Karpas-422 (cell line): Measurements from ENCODE around the gene GBP3. TPM values are rescaled to one million over a fixed set of nuclear protein-coding genes. Genes with fewer than 3 reads are reported as not detected.
"Not testable (repeated sequence)": the region's sequence is repeated elsewhere in the genome, so short reads cannot be mapped to it uniquely, and the experiment has no call there.

Experiments
- DNase-seq: peaks from one replicate; pipeline ENCODE4 v3.0.0-alpha.2; 2015
- H2AFZ ChIP-seq: fragments of 200-600 bp; sonication (generic); 2 replicates; pipeline ENCODE4 v1.6.1; 2014; ENCODE audit warnings: antibody characterized with exemption, low read length, mixed read lengths
- H3K27ac ChIP-seq: fragments of 200-600 bp; sonication (generic); 2 replicates; pipeline ENCODE4 v1.5.1; 2014; ENCODE audit warnings: mild to moderate bottlenecking, low read length, moderate library complexity
- H3K27me3 ChIP-seq: fragments of 200-600 bp; sonication (generic); 2 replicates; pipeline ENCODE4 v1.6.1; 2014; ENCODE audit warnings: low read length, mixed read lengths
- H3K36me3 ChIP-seq: fragments of 200-600 bp; sonication (generic); 2 replicates; pipeline ENCODE4 v1.6.1; 2014; ENCODE audit warnings: low read length, mixed read lengths; ENCODE audit not compliant: insufficient read depth
- H3K4me1 ChIP-seq: fragments of 200-600 bp; sonication (generic); 2 replicates; pipeline ENCODE4 v1.6.1; 2014; ENCODE audit warnings: mild to moderate bottlenecking, low read length, mixed read lengths
- H3K4me2 ChIP-seq: fragments of 200-600 bp; sonication (generic); 2 replicates; pipeline ENCODE4 v1.6.1; 2014; ENCODE audit warnings: low read length, low read depth, mild to moderate bottlenecking; ENCODE audit not compliant: poor library complexity, severe bottlenecking
- H3K4me3 ChIP-seq: fragments of 200-600 bp; sonication (generic); 2 replicates; pipeline ENCODE4 v1.5.1; 2014; ENCODE audit warnings: mild to moderate bottlenecking, antibody characterized with exemption, low read length, mixed read lengths
- H3K79me2 ChIP-seq: fragments of 200-600 bp; sonication (generic); 2 replicates; pipeline ENCODE4 v1.6.1; 2014; ENCODE audit warnings: mild to moderate bottlenecking, low read length, mixed read lengths
- H3K9ac ChIP-seq: fragments of 200-600 bp; sonication (generic); 2 replicates; pipeline ENCODE4 v1.6.0; 2014; ENCODE audit warnings: low read length
- H3K9me2 ChIP-seq: fragments of 200-600 bp; sonication (generic), shearing (Covaris generic); replicated peaks from 2 replicates; pipeline ENCODE4 v1.6.0; 2014; ENCODE audit warnings: mild to moderate bottlenecking, low read length, moderate library complexity; ENCODE audit not compliant: insufficient read depth
- H3K9me3 ChIP-seq: fragments of 300-700, 200-600 bp; sonication (generic); 2 replicates; pipeline ENCODE4 v1.6.1; 2014; ENCODE audit warnings: low read length, mixed read lengths
- H4K20me1 ChIP-seq: fragments of 200-600 bp; sonication (generic); 2 replicates; pipeline ENCODE4 v1.6.1; 2014; ENCODE audit warnings: mild to moderate bottlenecking, antibody characterized with exemption, low read length, low read depth; ENCODE audit not compliant: insufficient read depth
- total RNA-seq: library from RNA; depleted of rRNA; stranded (reverse); fragments of >200 nt; shearing (Covaris generic); gene quantifications from 2 replicates; pipeline ENCODE4 v1.2.3, GENCODE V29; 2014; ENCODE audit warnings: low replicate concordance

Gene GBP3
- total RNA-seq, 1 experiment from 2014 or later = 3.2 TPM

GRCh38 chr1:89043940-89044339 lies 21.3 kb upstream of the GBP3 start:
- H3K9me3 ChIP-seq = no peaks in the 10 kb centered on the region
- no peak overlapping the region for H2AFZ ChIP-seq
- no peak overlapping the region for H3K9ac ChIP-seq
- H3K4me3 ChIP-seq = no peak overlapping the region
- DNase-seq = no peak
- H3K4me1 ChIP-seq = no peaks in the 10 kb centered on the region
- no peaks in the 10 kb centered on the region for H3K9me2 ChIP-seq
- H3K4me2 ChIP-seq = no peak overlapping the region
- H3K27ac ChIP-seq = no peak overlapping the region
- H3K36me3 ChIP-seq = no peaks in the 10 kb centered on the region
- H3K79me2 ChIP-seq = no peaks in the 10 kb centered on the region
- no peaks in the 10 kb centered on the region for H4K20me1 ChIP-seq
- no peaks in the 10 kb centered on the region for H3K27me3 ChIP-seq

GRCh38 chr1:89042491-89042890 lies 19.8 kb upstream of the GBP3 start:
- Histone ChIP-seq H4K20me1 (no peaks in the 10 kb centered on the region), H3K36me3 (no peaks in the 10 kb centered on the region), H3K4me2 (no peak overlapping the region), H3K27ac (no peak overlapping the region), H3K9me3 (no peaks in the 10 kb centered on the region), H3K4me1 (no peaks in the 10 kb centered on the region), H3K9me2 (no peaks in the 10 kb centered on the region), H3K4me3 (no peak overlapping the region), H2AFZ (no peak overlapping the region), H3K27me3 (no peaks in the 10 kb centered on the region), H3K9ac (no peak overlapping the region), H3K79me2 (no peaks in the 10 kb centered on the region)
- DNase-seq = no peak

DNA sequence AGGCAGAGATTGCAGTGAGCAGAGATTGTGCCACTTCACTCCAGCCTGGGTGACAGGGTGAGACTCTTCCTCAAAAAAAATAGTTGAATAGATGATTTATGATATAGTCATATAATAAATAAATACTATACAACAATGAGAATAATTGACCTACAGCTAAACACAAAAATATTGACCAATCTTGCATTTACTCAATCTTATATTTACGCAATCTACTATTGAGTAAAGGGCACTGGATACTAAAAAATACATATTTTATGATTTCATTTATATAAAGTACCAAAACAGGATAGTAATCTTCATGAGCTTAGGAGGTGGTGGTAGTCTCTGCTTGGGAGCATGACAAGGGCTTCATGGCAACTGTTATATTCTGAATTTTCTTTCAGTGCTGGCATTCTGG lies 19.1 kb upstream of the GBP3 start:
- Histone ChIP-seq H3K4me2 (no peak overlapping the region), H3K9ac (no peak overlapping the region), H3K27ac (no peak overlapping the region), H3K36me3 (no peaks in the 10 kb centered on the region), H3K9me2 (no peaks in the 10 kb centered on the region), H3K4me1 (no peaks in the 10 kb centered on the region), H3K79me2 (no peaks in the 10 kb centered on the region), H4K20me1 (no peaks in the 10 kb centered on the region), H2AFZ (no peak overlapping the region), H3K27me3 (no peaks in the 10 kb centered on the region), H3K4me3 (no peak overlapping the region), H3K9me3 (no peaks in the 10 kb centered on the region)
- DNase-seq = no peak

DNA sequence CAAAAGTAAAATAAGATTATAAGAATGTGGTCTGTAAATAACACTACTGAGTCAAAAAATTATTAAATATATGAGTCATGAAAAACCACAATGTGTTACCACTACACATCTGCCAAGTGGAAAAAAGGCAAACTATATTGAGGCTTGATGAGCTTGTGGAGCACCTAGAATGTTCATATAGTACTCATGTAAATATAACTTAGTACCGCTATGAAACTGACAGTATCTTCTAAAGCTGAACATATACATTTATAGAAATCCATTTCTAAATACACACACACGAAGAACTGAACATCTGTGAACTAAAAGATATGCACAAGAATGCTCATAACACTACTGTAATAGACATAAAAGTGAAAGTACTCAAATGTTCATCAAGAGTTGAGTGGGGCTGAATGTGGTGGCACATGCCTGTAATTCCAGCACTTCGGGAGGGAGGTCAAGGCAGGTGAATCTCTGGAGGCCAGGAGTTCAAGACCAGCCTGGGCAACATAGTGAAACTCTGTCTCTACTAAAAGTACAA lies 18.5 kb upstream of the GBP3 start:
- Histone ChIP-seq H3K79me2 (no peaks in the 10 kb centered on the region), H4K20me1 (no peaks in the 10 kb centered on the region), H3K27me3 (no peaks in the 10 kb centered on the region), H3K4me3 (no peak overlapping the region), H2AFZ (no peak overlapping the region), H3K4me2 (no peak overlapping the region), H3K9ac (no peak overlapping the region), H3K27ac (no peak overlapping the region), H3K9me2 (no peaks in the 10 kb centered on the region), H3K9me3 (no peaks in the 10 kb centered on the region), H3K4me1 (no peaks in the 10 kb centered on the region), H3K36me3 (no peaks in the 10 kb centered on the region)
- no peak for DNase-seq

- Histone ChIP-seq H3K9me2 (no peaks in the 10 kb centered on the region), H3K79me2 (no peaks in the 10 kb centered on the region), H3K27ac (no peak overlapping the region), H2AFZ (no peak overlapping the region), H4K20me1 (no peaks in the 10 kb centered on the region), H3K36me3 (no peaks in the 10 kb centered on the region), H3K4me2 (no peak overlapping the region), H3K9ac (no peak overlapping the region), H3K4me3 (no peak overlapping the region), H3K4me1 (no peaks in the 10 kb centered on the region), H3K27me3 (no peaks in the 10 kb centered on the region), H3K9me3 (no peaks in the 10 kb centered on the region)
- no peak for DNase-seq
Measured at GRCh38 chr1:89040315-89040626, 17.6 kb upstream of the GBP3 start.

DNA sequence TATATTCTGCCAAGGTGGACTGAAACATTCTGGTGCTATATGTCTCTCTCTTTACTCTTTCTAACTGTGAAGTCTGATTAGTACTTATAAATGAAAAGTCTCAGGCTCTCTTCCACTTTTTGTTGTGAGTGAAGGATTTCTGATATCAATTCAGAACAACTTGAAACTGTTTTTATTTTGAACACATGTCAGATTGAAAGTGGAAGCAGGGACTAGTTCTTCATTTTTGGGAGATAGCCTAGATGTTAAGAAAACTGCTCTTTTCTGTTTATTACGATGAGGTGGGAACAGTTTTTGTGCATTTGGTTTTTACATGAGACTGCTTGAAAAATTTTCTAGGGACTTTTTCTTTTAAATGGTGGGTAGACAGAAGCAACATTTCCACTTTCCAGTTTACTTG lies 14.5 kb upstream of the GBP3 start:
- Histone ChIP-seq H3K27me3 (no peaks in the 10 kb centered on the region), H3K9me2 (no peaks in the 10 kb centered on the region), H2AFZ (no peak overlapping the region), H3K79me2 (no peaks in the 10 kb centered on the region), H3K9me3 (no peaks in the 10 kb centered on the region), H3K9ac (no peak overlapping the region), H3K4me3 (no peak overlapping the region), H3K27ac (no peak overlapping the region), H3K36me3 (no peaks in the 10 kb centered on the region), H4K20me1 (no peaks in the 10 kb centered on the region), H3K4me1 (no peaks in the 10 kb centered on the region), H3K4me2 (no peak overlapping the region)
- no peak for DNase-seq

GRCh38 chr1:89035080-89035479 lies 12.4 kb upstream of the GBP3 start:
- Histone ChIP-seq H3K4me2 (no peak overlapping the region), H3K27ac (no peak overlapping the region), H3K4me3 (no peak overlapping the region), H2AFZ (no peak overlapping the region), H3K9me3 (no peaks in the 10 kb centered on the region), H4K20me1 (no peaks in the 10 kb centered on the region), H3K9ac (no peak overlapping the region), H3K79me2 (no peaks in the 10 kb centered on the region), H3K4me1 (no peaks in the 10 kb centered on the region), H3K9me2 (no peaks in the 10 kb centered on the region), H3K27me3 (no peaks in the 10 kb centered on the region), H3K36me3 (no peaks in the 10 kb centered on the region)
- no peak for DNase-seq

- H3K27me3 ChIP-seq, H3K4me1 ChIP-seq, H3K9ac ChIP-seq, H3K4me2 ChIP-seq, H2AFZ ChIP-seq, DNase-seq, H3K27ac ChIP-seq, H3K4me3 ChIP-seq, H3K79me2 ChIP-seq, H3K9me2 ChIP-seq, H4K20me1 ChIP-seq, H3K36me3 ChIP-seq, H3K9me3 ChIP-seq: not testable (repeated sequence)
Measured at GRCh38 chr1:89034004-89034403, 11.3 kb upstream of the GBP3 start.

GRCh38 chr1:89029051-89029450 lies 6.4 kb upstream of the GBP3 start:
- not testable (repeated sequence) for H3K9me3 ChIP-seq, H4K20me1 ChIP-seq, H3K9me2 ChIP-seq, H2AFZ ChIP-seq, H3K4me1 ChIP-seq, H3K27ac ChIP-seq, H3K27me3 ChIP-seq, H3K4me3 ChIP-seq, DNase-seq, H3K9ac ChIP-seq, H3K4me2 ChIP-seq, H3K79me2 ChIP-seq, H3K36me3 ChIP-seq
